Fibroblast of villous mesenchyme (primary cell): Measurements from ENCODE around the gene TMEM50B. TPM values are rescaled to one million over a fixed set of nuclear protein-coding genes. Genes with fewer than 3 reads are reported as not detected.
"Not testable (repeated sequence)": the region's sequence is repeated elsewhere in the genome, so short reads cannot be mapped to it uniquely, and the experiment has no call there.

ENCODE experiments used
- DNase-seq: peaks from one replicate; pipeline ENCODE4 v3.0.0-alpha.2; 2010; ENCODE audit warnings: low read depth
- H3K4me3 ChIP-seq: 2 replicates; pipeline ENCODE4 v1.5.1; 2011; ENCODE audit warnings: low read depth, mild to moderate bottlenecking, low read length
- total RNA-seq: library from RNA; depleted of rRNA; stranded (reverse); fragments of >200 nt; gene quantifications from 2 replicates; pipeline ENCODE4 v1.2.3, GENCODE V29; 2012
- TF ChIP-seq, protein P1 (sequence below): IDR thresholded peaks from 2 replicates; pipeline ENCODE4 v1.5.1; 2012; ENCODE audit warnings: low read depth, mild to moderate bottlenecking, low read length; ENCODE audit not compliant: insufficient read depth

TMEM50B gene
- total RNA-seq, 1 donor, result 41.0 TPM

DNA sequence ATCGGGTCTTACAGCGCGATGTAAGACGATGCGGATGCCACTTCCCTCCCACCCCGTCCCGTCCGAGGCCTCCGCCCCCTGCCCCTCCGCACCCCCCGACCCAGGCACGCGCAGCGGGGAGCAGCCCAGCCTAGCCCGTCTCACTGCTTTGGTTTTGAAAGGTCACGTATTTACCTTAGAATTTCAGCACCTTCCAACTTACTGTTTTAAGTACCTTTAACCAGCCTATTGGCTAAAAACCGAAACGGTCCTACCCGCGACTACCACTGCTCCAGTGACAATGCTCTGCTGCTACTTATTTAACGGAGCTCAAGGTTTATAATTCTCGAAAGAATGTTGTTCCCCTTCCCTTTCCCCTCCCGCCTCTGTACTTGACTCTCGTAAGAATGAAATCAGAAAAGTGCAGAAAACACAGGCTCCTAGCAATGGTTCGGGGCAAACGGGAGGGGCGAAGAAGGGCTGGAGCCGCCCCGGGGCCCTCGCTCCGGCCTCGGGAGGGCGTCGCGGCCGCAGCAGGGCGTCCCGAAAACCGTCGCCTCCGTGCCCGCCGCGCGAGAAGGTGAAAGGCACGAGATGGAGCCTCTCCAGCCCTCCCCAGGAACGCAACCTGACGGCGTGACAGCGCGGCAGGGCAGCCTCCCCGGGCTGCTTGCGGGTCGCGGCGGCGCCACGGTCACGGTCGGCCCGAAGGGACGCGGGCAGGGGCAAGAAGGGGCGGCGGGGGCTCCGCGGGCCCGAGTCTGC, 667 bp downstream of the TMEM50B start:
- peak overlapping the region; percentile 81 for H3K4me3 ChIP-seq
- TF ChIP-seq, protein P1, sequence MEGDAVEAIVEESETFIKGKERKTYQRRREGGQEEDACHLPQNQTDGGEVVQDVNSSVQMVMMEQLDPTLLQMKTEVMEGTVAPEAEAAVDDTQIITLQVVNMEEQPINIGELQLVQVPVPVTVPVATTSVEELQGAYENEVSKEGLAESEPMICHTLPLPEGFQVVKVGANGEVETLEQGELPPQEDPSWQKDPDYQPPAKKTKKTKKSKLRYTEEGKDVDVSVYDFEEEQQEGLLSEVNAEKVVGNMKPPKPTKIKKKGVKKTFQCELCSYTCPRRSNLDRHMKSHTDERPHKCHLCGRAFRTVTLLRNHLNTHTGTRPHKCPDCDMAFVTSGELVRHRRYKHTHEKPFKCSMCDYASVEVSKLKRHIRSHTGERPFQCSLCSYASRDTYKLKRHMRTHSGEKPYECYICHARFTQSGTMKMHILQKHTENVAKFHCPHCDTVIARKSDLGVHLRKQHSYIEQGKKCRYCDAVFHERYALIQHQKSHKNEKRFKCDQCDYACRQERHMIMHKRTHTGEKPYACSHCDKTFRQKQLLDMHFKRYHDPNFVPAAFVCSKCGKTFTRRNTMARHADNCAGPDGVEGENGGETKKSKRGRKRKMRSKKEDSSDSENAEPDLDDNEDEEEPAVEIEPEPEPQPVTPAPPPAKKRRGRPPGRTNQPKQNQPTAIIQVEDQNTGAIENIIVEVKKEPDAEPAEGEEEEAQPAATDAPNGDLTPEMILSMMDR, result peak; percentile 21
- peak; percentile 34 for DNase-seq

DNA sequence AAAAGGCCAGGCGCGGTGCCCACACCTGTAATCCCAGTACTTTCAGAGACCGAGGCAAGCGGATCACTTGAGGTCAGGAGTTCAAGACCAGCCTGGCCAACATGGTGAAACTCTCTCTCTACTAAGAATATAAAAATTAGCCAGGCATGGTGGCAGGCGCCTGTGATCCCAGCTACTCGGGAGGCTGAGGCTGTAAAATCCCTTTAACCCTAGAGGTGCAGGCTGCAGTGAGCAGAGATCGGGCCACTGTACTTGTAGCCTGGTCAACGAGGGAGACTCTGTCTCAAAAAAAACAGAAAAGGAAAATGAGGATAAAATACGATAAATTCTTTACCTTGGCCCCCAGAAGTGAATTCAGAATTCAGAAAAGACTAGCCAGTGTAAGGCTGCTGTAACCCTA, 1.6 kb downstream of the TMEM50B start:
- H3K4me3 ChIP-seq, result peak overlapping the region; percentile 81
- TF ChIP-seq, protein P1, result no peak
- no peak for DNase-seq

DNA sequence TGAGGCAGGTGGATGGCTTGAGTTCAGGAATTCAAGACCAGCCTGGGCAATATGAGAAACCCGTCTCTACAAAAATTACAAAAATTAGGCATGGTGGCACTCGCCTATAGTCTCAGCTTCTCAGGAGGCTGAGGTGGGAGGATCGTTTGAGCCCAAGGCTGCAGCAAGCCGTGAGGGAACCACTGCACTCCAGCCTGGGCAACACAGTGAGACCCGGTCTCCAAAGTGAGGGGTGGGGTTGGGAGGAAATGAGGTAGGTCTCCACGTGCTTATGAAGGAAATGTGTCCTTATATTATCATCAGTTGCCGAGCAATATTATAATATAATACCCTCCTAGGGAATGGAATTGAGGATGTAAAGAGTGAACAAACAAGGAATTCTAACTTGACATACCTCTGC, 2.7 kb downstream of the TMEM50B start:
- DNase-seq, result no peak
- H3K4me3 ChIP-seq, result no peak overlapping the region
- TF ChIP-seq, protein P1, result no peak

DNA sequence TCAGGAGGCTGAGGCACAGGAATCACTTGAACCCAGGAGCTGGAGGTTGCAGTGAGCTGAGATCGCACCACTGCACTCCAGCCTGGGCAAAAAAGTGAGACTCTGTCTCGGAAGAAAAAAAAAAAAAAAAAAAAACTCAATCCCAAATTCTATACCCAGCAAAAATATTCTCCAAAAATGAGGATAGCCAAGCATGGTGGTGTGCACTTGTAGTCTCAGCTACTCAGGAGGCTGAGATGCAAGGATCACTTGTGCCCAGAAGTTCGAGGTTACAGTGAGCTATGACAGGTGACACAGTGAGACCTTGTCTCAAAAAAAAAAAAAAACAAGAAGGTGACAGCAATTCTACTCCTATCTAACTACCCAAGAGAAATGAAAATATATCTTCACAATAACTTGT, 6.4 kb downstream of the TMEM50B start:
- H3K4me3 ChIP-seq, result no peak overlapping the region
- no peak for DNase-seq
- TF ChIP-seq, protein P1, result no peak

DNA sequence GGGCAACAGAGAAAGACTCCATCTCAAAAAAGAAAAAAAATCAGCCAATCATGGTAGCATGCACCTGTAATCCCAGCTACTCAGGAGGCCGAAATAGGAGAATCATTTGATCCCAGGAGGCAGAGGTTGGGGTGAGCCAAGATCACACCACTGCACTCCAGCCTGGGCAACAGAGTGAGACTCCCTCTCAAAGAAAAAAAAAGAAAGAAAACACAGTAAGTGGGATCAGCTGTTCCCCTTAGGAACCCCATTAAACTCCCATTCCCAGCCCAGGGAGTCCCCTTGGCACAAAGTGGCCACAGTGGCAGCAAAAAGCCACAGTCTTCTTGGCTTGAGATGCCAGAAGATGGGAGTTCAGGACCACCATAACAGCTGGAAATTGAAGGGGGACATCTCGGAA, 9.1 kb downstream of the TMEM50B start:
- TF ChIP-seq, protein P1, result no peak
- no peak for DNase-seq
- no peak overlapping the region for H3K4me3 ChIP-seq

DNA sequence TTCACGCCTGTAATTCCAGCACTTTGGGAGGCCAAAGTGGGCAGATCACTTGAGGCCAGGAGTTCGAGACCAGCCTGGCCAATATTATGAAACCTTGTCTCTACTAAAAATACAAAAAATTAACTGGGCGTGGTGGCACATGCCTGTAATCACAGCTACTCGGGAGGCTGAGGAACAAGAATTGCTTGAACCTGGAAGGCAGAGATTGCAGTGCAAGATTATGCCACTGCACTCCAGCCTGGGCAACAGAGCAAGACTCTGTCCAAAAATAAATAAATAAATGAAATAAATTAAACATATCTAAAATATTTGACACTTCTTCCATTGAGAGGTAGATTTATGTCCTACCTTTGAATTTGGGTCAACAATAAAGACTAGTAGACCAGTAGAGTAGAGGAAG, 10.6 kb downstream of the TMEM50B start:
- DNase-seq, H3K4me3 ChIP-seq: not testable (repeated sequence)

DNA sequence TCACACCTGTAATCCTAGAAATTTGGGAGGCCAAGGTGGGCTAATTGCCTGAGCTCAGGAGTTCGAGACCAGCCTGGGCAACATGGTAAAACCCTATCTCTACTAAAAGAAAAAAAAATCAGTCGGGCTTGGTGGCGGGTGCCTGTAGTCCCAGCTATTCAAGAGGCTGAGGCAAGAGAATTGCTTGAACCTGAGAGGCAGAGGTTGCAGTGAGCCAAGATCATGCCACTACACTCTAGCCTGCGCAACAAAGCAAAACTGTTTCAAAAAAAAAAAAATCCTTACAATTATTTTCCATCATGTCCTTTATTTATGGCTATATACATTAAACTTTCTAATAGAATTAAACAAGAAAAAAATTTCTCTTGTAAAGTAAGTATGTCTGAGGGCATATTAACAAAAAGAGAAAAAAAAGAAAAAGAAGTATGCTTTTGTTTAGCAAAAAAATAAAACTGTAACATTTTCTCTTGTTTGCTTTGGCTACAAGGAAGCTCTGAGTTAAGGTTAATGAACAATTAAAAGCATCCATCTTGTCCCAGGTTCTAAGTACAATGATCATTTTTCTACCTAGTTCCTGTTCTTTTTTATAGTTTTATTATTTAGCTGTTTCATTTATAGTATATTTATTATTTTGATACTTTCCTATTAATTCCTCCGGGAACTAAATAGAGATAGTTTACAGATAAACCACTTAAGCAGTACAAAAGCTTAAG, 18.1 kb downstream of the TMEM50B start:
- H3K4me3 ChIP-seq, result no peak overlapping the region
- no peak for DNase-seq
- TF ChIP-seq, protein P1, result no peak
